OCI-LY7 (cell line): ENCODE data around the gene CREB5.

Source experiments
- EZH2phosphoT487 ChIP-seq: fragments of 200-600 bp; sonication (generic); IDR thresholded peaks from 2 replicates; pipeline ENCODE4 v1.6.1; 2018; ENCODE audit warnings: low read depth, borderline replicate concordance, mild to moderate bottlenecking, mixed run types, antibody characterized with exemption, low read length, moderate library complexity, mixed read lengths
- TF ChIP-seq, protein P1 (sequence below): fragments of 200-600 bp; sonication (generic); conservative IDR thresholded peaks from 2 replicates; pipeline ENCODE4 v1.5.1; 2014; ENCODE audit warnings: mild to moderate bottlenecking, antibody characterized with exemption, low read length, moderate library complexity, mixed read lengths

DNA sequence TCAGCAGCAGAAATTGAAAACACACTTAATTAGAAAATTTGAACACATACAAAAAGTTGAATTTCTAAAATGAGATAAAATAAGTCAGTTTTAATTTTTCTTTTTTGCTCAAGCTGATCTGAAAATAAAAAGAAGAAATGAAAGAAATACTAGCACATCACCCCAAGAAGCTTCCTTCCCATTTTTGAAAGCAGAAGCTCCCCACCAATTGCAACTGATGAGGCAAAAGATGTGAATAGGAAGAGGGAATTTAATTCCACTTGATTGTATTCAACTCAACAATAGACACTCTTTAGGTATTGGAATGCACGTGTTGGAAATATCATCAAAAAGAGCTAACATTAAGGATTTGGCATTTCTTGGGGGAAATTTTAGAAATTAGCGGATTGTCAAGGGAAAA, 370.0 kb downstream of the CREB5 start:
- TF ChIP-seq, protein P1, sequence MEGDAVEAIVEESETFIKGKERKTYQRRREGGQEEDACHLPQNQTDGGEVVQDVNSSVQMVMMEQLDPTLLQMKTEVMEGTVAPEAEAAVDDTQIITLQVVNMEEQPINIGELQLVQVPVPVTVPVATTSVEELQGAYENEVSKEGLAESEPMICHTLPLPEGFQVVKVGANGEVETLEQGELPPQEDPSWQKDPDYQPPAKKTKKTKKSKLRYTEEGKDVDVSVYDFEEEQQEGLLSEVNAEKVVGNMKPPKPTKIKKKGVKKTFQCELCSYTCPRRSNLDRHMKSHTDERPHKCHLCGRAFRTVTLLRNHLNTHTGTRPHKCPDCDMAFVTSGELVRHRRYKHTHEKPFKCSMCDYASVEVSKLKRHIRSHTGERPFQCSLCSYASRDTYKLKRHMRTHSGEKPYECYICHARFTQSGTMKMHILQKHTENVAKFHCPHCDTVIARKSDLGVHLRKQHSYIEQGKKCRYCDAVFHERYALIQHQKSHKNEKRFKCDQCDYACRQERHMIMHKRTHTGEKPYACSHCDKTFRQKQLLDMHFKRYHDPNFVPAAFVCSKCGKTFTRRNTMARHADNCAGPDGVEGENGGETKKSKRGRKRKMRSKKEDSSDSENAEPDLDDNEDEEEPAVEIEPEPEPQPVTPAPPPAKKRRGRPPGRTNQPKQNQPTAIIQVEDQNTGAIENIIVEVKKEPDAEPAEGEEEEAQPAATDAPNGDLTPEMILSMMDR, result no peak
- TF ChIP-seq EZH2phosphoT487, result no peak
